Measurements from ENCODE around the gene PTPRN2.

The PTPRN2 gene

DNA sequence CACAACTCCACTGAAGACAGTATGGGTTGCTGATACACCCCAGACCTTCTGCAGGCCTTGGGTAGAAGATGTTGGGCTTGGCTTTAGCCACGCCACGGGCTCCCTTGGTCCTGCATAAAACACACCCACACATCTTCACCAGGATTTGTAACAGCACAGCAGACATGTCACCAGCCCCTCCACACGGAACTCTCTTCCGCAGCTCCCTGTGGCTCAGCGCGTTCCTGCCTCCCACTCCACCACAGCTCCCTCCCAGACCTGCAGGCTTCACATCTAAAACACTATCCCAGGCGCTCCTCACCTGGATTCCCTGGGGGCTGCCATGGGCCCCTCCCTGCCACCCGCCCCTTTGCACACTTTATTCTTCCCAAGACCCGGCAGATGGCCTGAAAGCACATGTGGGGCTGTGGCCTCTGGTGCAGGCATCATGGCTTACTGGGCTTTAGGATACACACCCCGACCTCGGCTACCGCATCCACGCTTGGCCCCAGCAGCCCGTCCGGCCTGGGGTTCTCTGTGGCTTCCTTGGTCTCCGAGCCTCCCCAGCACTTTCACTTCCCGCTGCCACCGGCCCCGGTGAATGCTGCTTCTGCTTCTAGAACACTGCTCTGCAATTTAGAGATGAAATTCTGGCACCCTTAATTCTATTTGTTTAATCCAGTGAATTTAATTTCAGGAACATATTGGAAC, 818.0 kb downstream of the PTPRN2 start:
- FAIRE-seq (no peak), DNase-seq (ENCODE audit: insufficient read length, low spot score) (no peak)
- TF ChIP-seq, protein P1, sequence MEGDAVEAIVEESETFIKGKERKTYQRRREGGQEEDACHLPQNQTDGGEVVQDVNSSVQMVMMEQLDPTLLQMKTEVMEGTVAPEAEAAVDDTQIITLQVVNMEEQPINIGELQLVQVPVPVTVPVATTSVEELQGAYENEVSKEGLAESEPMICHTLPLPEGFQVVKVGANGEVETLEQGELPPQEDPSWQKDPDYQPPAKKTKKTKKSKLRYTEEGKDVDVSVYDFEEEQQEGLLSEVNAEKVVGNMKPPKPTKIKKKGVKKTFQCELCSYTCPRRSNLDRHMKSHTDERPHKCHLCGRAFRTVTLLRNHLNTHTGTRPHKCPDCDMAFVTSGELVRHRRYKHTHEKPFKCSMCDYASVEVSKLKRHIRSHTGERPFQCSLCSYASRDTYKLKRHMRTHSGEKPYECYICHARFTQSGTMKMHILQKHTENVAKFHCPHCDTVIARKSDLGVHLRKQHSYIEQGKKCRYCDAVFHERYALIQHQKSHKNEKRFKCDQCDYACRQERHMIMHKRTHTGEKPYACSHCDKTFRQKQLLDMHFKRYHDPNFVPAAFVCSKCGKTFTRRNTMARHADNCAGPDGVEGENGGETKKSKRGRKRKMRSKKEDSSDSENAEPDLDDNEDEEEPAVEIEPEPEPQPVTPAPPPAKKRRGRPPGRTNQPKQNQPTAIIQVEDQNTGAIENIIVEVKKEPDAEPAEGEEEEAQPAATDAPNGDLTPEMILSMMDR (IDR thresholded peaks at IDR 0.05; ENCODE audit: insufficient read depth, missing control alignments): no peak

DNA sequence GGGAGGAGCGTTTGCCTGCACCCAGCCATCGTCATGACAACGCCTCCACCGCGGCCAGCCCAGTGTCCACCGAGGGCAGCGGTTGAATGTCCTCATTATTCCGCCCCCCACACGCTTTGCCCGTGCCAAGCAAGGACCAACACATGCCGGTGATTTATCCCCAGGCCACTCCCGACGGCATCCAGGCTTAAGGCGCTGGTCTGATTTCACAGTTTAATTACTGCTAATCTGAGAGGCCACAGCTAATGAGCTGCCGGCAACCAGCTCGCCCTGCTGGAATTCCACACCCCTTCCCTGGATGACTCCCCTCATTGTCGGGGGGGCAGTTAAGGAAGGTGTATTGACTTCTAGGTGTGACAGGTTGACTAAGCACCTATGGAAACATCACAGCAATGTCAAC, 818.5 kb downstream of the PTPRN2 start:
- DNase-seq (ENCODE audit: insufficient read length, low spot score): peak; percentile 75
- no peak for FAIRE-seq
- TF ChIP-seq, protein P1 (IDR thresholded peaks at IDR 0.05; ENCODE audit: insufficient read depth, missing control alignments): no peak

DNA sequence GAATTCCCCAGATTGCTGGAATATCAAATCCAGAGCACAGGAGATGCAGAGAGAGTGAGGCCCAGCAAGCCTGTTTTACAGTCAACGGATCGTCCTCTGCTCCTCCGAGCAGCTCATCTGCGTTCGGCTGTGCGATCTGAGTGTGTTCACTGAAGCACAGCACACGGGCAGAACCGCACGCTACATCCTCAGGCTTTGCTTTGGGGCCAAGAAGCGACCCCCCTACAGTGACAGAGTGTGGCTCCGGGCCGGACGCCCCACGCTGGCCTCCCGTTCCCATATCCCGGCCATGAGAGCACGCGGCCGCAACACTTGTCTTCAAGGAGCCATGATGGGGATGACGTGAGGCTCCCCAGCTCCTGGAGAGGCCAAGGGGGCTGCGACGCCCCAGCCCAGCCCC, 819.4 kb downstream of the PTPRN2 start:
- FAIRE-seq: no peak
- TF ChIP-seq, protein P1 (IDR thresholded peaks at IDR 0.05; ENCODE audit: insufficient read depth, missing control alignments): no peak

DNA sequence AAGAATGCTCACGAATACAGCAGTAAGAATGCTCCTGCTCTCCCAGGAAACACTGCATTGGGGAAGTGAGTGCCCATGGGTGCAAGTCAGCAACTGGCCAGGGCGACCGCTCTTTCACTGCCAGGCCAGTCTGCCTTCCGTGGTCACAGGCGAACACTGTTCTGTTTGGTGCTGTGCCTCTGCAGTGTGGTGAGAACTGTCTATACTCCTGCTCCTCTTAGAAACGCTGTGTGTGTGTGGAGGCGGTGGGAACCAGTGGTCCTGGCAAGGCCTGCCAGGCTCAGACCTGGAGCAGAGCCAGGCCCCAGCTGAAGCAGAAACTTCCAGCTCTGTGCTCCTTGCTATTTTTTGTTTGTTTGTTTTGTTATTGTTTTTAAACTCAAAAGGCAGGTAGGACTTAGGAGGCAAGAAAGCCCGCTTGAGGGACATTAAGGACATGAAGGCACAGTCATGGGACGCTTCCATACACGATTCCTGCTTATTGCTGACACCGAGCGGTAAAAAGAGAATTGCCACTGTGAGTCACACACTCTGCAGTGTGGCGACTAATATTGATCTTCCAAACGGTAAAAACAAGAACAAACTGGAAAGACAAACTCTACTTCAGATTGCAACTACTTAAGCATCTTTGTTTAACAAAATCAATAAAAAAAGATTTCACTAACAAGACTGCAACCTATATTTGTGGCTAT, 820.0 kb downstream of the PTPRN2 start:
- DNase-seq (ENCODE audit: insufficient read length, low spot score) (no peak), FAIRE-seq (no peak)
- TF ChIP-seq, protein P1 (IDR thresholded peaks at IDR 0.05; ENCODE audit: insufficient read depth, missing control alignments): no peak

More for the DNA sequence above, 819.4 kb downstream of the PTPRN2 start:
- DNase-seq (ENCODE audit: insufficient read length, low spot score): no peak

DNA sequence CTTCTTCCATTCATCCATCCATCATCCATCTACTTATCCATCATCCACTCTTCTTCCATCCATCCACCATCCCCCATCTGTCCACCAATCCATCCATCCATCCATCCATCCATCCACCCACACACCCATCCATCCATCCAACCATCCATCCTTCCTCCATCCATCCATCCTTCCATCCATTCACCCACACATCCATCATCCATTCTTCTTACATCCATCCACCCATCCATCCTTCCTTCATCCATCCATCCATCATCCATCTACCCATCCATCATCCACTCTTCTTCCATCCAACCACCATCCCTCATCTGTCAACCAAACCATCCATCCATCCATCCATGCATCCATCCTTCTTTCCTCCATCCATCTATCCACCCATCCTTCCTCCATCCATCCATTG, 821.5 kb downstream of the PTPRN2 start:
- DNase-seq (ENCODE audit: insufficient read length, low spot score) (no peak), FAIRE-seq (no peak)
- TF ChIP-seq, protein P1 (IDR thresholded peaks at IDR 0.05; ENCODE audit: insufficient read depth, missing control alignments): no peak

DNA sequence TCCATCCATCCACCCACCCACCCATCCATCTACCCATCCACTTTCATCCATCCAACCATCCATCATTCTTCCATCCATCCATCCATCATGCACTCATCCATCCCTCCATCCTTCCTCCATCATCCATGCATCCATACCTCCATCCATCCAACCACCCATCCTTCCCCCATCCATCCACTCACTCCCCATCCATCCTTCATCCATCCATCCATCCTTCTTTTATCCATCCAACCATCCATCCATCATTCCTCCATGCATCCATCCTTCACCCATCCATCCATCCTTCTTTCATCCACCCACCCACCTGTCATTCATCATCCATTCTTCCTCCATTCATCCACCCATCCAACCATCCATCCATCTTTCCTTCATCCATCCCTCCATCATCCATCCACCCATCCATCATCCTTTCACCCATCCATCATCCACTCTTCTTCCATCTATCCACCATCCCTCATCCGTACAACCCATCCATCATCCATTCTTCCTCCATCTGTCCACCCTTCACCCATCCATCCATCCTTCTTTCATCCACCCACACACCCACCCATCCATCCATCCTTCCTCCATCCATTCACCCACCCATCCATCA, 822.6 kb downstream of the PTPRN2 start:
- DNase-seq (ENCODE audit: insufficient read length, low spot score) (no peak), FAIRE-seq (no peak)
- TF ChIP-seq, protein P1 (IDR thresholded peaks at IDR 0.05; ENCODE audit: insufficient read depth, missing control alignments): no peak

DNA sequence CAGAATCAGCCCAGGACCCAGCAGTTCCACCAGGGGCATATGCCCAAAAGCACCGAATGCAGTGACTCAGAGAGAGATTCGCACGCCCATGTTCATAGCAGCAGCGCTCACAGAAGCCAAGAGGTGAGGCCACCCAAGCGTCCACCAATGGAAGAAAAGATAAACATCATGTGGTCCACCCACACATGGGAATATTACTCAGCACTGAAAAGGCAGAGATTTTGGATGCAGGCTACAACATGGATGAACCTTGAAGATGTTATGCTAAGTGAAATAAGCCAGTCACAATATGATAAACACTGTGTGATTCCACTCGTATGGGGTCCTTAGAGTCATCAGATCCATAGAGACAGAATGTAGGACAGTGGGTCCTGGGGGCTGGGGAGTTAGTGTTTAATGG, 823.4 kb downstream of the PTPRN2 start:
- no peak for DNase-seq (ENCODE audit: insufficient read length, low spot score)
- FAIRE-seq: no peak
- TF ChIP-seq, protein P1 (IDR thresholded peaks at IDR 0.05; ENCODE audit: insufficient read depth, missing control alignments): no peak
